GM19328 (cell line): Measurements from ENCODE around the gene TMEM97.
A peak's percentile ranks its signal among the peaks of the same experiment; 100 is the strongest.

Experiments
- ATAC-seq: cut with Tn5 transposase; IDR thresholded peaks from one replicate; pipeline ENCODE4 v1.9.1; 2021; ENCODE audit warnings: mild to moderate bottlenecking, moderate library complexity; ENCODE audit not compliant: unreplicated experiment

Gene TMEM97

DNA sequence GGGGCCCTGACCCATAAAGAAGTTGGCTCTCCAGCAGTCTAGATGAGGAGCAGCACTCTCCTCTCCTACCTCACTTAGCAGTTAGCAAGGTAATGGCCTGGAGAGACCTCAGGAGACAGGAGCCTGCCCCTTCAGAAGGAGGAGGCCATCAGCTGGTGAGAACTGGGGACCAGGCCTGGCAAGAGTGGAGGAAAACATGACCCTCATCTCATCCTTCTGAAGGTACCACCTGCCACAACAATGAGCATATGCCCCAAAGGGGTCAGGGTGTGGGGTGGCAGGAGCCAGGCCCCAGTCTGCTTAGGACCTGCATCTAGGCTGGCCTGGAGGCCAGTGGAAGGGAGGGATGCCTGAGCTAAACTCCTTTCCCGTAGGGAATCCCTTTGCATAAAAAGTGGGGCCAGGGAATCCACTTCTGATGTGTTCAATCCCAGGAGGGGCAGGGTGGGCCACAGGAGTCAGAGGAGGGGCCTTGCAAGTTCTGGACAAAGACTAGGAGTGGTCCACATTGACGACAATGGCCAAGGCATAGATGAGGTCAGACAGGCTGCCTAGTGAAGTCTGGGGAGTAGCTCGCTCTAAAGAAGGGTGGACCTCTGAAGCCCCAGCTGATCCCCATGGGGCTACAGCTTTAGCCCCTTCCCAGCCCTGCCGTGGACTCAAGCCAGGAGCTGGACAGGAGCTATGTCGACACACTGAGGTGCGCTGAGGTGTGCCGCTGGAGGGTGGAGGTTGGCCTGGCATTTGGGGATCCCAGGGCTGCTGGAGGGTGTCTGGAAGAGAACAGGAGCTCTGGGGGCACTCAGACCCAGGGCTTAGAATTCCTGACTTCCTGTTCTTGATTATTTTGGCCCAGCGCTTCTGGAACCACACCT is 45.0 kb downstream of the TMEM97 start:
- no peak for ATAC-seq

GRCh38 chr17:28364665-28365363 is 45.8 kb downstream of the TMEM97 start, which contains the start of gene SEBOX:
Gene SEBOX (minus strand): TSS chr17:28365199. CDS start chr17:28365151, 48 bp downstream.
- ATAC-seq = no peak

GRCh38 chr17:28365487-28365886 is 46.5 kb downstream of the TMEM97 start:
- ATAC-seq = no peak

GRCh38 chr17:28366605-28367004 is 47.6 kb downstream of the TMEM97 start:
- ATAC-seq = no peak

GRCh38 chr17:28367641-28368305 is 48.8 kb downstream of the TMEM97 start:
- ATAC-seq = no peak

GRCh38 chr17:28368306-28368831 is 49.4 kb downstream of the TMEM97 start:
- ATAC-seq = no peak

- no peak for ATAC-seq
Observed at GRCh38 chr17:28368915-28369683, 50.1 kb downstream of the TMEM97 start.

DNA sequence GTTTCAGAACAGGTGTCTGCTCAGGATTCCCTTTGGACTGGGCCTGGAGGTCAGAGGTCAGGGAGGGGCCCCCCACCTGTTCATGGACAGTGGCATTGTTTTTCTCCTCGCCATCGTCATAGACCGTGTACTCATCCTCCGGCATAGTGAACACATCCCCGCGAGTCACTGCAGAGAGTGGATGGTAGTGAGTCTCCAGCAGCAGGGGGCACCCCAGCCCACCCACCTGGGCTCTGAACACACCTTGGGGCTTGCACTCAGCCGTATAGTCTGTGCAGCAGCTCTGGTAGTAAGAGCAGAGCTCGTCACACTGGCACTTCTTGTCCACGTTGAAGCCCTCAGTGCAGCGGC is 50.7 kb downstream of the TMEM97 start:
- no peak for ATAC-seq

- ATAC-seq = no peak
Observed at GRCh38 chr17:28370035-28370743, 51.2 kb downstream of the TMEM97 start, which contains the start of gene VTN. Gene VTN (minus strand): TSS chr17:28370307. CDS start chr17:28370203, 104 bp downstream.

GRCh38 chr17:28370744-28371103 is 51.7 kb downstream of the TMEM97 start:
- ATAC-seq = no peak

DNA sequence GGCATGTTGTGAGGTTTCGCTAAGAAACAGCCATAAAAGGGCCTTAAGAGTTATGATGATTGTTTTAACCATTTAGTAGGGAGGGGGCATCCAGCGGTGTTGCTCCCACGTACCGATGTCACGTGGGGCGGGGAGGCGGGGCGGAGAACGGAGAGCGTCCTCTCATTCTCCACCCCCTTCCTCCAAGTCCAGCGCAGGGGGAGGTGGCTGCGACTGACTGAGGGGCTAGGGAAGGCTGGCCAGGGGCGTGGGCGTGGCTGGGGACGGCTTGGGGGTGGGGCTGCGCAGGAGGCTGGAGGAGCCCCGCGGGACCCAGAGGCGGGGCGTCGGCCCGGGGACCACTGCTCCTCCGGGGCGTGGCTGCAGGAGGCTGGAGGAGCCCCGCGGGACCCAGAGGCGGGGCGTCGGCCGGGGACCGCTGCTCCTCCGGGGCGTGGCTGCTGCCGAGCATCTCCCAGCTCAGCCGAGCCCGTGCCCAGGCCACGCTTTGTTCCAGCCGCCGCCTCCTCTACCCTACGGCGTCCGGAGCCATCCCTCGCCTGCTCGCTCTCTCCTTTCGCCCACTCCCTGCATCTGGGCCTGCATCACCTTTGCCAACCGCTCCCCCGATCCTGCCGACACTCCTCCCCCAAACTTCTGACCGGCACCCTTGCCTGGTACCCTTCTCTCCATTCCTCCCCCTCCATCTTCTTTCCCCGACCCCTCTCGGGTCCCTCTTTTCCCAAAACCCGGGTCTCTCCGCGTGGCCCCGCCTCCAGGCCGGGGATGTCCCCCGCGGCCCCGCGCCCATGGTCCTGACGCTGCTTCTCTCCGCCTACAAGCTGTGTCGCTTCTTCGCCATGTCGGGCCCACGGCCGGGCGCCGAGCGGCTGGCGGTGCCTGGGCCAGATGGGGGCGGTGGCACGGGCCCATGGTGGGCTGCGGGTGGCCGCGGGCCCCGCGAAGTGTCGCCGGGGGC is 52.5 kb downstream of the TMEM97 start, which contains the start of gene SARM1:
Gene SARM1, plus strand, starts transcription at position 450 of the 958 bp plus-strand sequence. Its CDS starts 339 bp downstream, at position 789.
- peak; percentile 92 for ATAC-seq

DNA sequence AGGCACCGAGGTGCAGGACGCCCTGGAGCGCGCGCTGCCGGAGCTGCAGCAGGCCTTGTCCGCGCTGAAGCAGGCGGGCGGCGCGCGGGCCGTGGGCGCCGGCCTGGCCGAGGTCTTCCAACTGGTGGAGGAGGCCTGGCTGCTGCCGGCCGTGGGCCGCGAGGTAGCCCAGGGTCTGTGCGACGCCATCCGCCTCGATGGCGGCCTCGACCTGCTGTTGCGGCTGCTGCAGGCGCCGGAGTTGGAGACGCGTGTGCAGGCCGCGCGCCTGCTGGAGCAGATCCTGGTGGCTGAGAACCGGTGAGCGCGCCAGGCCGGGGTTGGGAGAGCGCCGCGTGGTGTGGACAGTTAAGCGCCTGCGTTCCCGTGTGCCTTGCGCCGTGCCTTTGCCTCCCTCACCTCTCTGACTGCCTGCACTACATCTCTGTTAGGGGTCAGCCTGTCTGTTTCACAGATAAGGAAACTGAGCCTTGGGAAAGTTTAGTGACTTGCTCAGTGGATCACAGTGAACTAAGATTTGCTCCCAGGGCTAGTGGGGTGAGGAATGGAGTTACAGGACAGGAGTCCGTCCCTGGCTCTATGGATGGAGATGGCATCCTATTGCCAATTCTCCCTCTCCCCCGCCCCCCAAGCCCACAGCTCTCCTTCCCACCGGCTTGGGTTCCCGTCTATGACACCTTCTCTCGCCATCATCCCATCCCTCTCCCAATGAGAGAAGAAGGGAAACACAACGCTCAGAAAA is 53.4 kb downstream of the TMEM97 start:
- ATAC-seq = no peak

DNA sequence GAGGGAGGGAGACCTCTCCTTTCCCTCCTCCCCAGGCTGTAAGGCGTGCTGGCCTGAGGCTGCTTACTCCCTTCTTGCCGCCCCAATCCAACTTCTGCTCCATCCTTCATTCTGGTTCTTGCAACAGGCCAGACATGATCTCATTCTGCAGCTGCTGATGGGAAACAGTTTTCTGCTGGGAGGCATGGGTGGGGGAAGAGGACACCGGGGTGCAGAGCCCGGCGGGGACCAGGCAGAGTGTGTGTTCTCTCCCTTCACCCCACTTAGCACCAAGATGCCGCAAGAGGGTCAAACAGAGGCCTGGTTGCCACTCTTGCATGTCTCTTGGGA is 53.9 kb downstream of the TMEM97 start:
- ATAC-seq = no peak
